ENCODE data around the gene SAP30L.

The SAP30L gene

GRCh38 chr5:154445422-154446194, at the start of gene SAP30L:
TSS of gene SAP30L (plus strand) at chr5:154445997. CDS start at chr5:154446605, 608 bp downstream.
- DNase-seq (ENCODE audit: low spot score) = peak; percentile 95

- DNase-seq (ENCODE audit: low spot score) = no peak
These were observed 49.7 kb upstream of the SAP30L start for GRCh38 chr5:154396128-154396527.

GRCh38 chr5:154397652-154398406, 48.0 kb upstream of the SAP30L start:
- peak; percentile 45 for DNase-seq (ENCODE audit: low spot score)

GRCh38 chr5:154400678-154401077, 45.1 kb upstream of the SAP30L start:
- DNase-seq (ENCODE audit: low spot score) = no peak

- DNase-seq (ENCODE audit: low spot score) = no peak
These were observed 44.4 kb upstream of the SAP30L start for GRCh38 chr5:154401355-154401754.

GRCh38 chr5:154401931-154402330, 43.9 kb upstream of the SAP30L start:
- no peak for DNase-seq (ENCODE audit: low spot score)

GRCh38 chr5:154402611-154403010, 43.2 kb upstream of the SAP30L start:
- no peak for DNase-seq (ENCODE audit: low spot score)

- no peak for DNase-seq (ENCODE audit: low spot score)
These were observed 42.6 kb upstream of the SAP30L start for GRCh38 chr5:154403234-154403633.

- DNase-seq (ENCODE audit: low spot score) = no peak
These were observed 41.9 kb upstream of the SAP30L start for GRCh38 chr5:154403776-154404387.

GRCh38 chr5:154405078-154405792, 40.6 kb upstream of the SAP30L start:
- DNase-seq (ENCODE audit: low spot score) = peak; percentile 82

- peak; percentile 96 for DNase-seq (ENCODE audit: low spot score)
These were observed 39.6 kb upstream of the SAP30L start for GRCh38 chr5:154406231-154406630.

- DNase-seq (ENCODE audit: low spot score) = no peak
These were observed 39.0 kb upstream of the SAP30L start for GRCh38 chr5:154406826-154407225.

- DNase-seq (ENCODE audit: low spot score) = no peak
These were observed 37.0 kb upstream of the SAP30L start for GRCh38 chr5:154408811-154409210.

- DNase-seq (ENCODE audit: low spot score) = no peak
These were observed 36.5 kb upstream of the SAP30L start for GRCh38 chr5:154409230-154409840.

GRCh38 chr5:154410008-154410407, 35.8 kb upstream of the SAP30L start:
- DNase-seq (ENCODE audit: low spot score) = no peak

GRCh38 chr5:154410786-154411185, 35.0 kb upstream of the SAP30L start:
- DNase-seq (ENCODE audit: low spot score) = no peak

- DNase-seq (ENCODE audit: low spot score) = no peak
These were observed 34.5 kb upstream of the SAP30L start for GRCh38 chr5:154411338-154411737.

GRCh38 chr5:154412316-154412715, 33.5 kb upstream of the SAP30L start:
- DNase-seq (ENCODE audit: low spot score) = no peak

GRCh38 chr5:154412925-154413324, 32.9 kb upstream of the SAP30L start:
- DNase-seq (ENCODE audit: low spot score) = no peak

GRCh38 chr5:154415114-154415513, 30.7 kb upstream of the SAP30L start:
- DNase-seq (ENCODE audit: low spot score) = no peak

GRCh38 chr5:154418344-154418820, 27.4 kb upstream of the SAP30L start:
- no peak for DNase-seq (ENCODE audit: low spot score)

- no peak for DNase-seq (ENCODE audit: low spot score)
These were observed 26.6 kb upstream of the SAP30L start for GRCh38 chr5:154419236-154419635.
